Parietal lobe (tissue), 2 donors: ENCODE results near the gene TXNDC8. TPM values are rescaled to one million over a fixed set of nuclear protein-coding genes. Genes with fewer than 3 reads are reported as not detected.

Experiments
- small RNA-seq: library from RNA; depleted of rRNA; stranded (forward); fragments of <200 nt; gene quantifications from one replicate; pipeline ENCODE3, GENCODE V24; 2014; ENCODE audit warnings: low replicate concordance
- total RNA-seq: library from RNA; depleted of rRNA; stranded (reverse); fragments of >200 nt; gene quantifications from one replicate; pipeline ENCODE4 v1.2.3, GENCODE V29; 2014

TXNDC8 gene
- not detected for total RNA-seq

DNA sequence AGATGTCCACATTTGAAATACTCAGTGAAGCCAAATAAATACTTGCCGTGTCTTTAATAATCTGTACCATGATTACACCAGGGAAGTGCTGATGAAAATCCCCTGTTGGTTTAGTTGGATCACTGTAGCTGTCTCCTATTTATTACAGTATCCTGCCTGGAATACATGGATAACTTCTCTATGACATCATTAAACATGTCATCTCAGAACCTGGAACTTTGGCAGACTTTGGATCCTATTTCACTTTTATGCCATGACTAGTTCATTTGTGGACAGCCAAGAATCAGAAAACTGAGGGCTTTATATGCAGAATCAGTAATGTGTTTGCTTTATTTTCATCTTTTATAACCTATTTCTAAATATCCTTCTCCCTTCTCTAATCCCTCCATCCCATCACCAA, at the start of gene TXNDC8:
TSS of gene TXNDC8 (minus strand) at position 137 of the 400 bp plus-strand sequence.

DNA sequence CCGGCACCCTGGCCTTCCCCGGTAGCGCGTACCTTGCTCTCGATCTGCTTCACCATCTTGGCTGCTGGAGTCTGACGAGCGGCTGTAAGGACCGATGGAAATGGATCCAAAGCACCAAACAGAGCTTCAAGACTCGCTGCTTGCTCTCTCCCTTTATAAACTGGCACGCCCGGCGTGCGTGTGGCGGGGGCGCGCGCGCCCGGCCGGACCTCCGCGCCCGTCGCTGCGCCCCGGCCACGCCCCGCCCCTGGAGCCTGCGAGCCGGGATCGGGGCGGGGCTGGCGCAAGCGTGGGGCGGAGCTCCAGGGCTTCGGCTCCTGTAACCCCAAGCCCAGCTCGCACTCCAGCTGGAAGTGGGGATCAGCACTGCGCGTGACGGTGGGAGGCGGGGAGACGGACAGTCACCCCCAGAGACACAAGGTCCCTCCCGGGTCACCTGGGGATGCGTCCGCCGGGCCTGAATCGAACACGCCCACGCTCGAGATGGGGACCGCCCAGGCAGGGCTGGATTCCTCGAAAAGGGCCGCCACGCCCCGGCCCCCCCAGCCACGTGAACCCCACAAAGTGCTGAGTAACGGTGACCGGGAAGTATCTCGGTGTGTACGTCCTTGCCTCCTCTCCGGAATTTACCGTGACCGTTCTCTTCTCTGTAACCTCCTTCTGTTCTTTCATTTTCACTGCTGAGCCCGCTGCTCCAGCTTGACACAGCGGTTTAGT, 81.1 kb downstream of the TXNDC8 start, which contains the start of gene TXN:
TSS of gene TXN (minus strand) at position 128 of the 717 bp plus-strand sequence. CDS start at position 56, 72 bp downstream.

Small RNAs within 50 kb of the gene (small RNA-seq; reads per million reads assigned to genes)
- gene RNU6-1039P = not detected

Other genes starting within 250 kb of the TXNDC8 start
- gene C9orf152, start 129.7 kb downstream of the TXNDC8 start, total RNA-seq = not detected
- 97.3 TPM for gene TXN, start 81.4 kb downstream of the TXNDC8 start, total RNA-seq
- gene SVEP1, start 241.9 kb upstream of the TXNDC8 start, total RNA-seq = 16.3 TPM